ENCODE measurements around the gene PRPH.

The PRPH gene

DNA sequence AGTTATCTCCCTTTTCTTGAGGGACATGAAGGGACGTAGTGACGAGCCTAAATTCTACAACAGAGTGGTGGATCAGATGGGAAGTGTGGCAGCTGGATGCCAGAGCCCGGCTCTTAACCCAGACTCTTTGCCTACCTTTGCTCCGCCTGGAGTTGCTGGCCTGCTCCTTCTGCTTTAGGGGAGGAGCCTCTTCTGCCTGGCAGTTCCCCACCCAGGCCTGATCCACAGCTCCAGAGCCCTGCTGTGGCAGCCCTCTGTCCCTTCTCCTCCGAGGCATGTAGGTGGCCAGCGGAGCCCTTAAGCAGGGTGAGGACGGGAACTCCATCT is 2.3 kb upstream of the PRPH start:
- H3K4me3 ChIP-seq (ENCODE audit: low read depth, low read length) = no peak overlapping the region
- no peak for DNase-seq (ENCODE audit: low read depth)
- TF ChIP-seq, protein P1, sequence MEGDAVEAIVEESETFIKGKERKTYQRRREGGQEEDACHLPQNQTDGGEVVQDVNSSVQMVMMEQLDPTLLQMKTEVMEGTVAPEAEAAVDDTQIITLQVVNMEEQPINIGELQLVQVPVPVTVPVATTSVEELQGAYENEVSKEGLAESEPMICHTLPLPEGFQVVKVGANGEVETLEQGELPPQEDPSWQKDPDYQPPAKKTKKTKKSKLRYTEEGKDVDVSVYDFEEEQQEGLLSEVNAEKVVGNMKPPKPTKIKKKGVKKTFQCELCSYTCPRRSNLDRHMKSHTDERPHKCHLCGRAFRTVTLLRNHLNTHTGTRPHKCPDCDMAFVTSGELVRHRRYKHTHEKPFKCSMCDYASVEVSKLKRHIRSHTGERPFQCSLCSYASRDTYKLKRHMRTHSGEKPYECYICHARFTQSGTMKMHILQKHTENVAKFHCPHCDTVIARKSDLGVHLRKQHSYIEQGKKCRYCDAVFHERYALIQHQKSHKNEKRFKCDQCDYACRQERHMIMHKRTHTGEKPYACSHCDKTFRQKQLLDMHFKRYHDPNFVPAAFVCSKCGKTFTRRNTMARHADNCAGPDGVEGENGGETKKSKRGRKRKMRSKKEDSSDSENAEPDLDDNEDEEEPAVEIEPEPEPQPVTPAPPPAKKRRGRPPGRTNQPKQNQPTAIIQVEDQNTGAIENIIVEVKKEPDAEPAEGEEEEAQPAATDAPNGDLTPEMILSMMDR (IDR thresholded peaks at IDR 0.05; ENCODE audit: low read depth, low read length, missing control alignments) = no peak

DNA sequence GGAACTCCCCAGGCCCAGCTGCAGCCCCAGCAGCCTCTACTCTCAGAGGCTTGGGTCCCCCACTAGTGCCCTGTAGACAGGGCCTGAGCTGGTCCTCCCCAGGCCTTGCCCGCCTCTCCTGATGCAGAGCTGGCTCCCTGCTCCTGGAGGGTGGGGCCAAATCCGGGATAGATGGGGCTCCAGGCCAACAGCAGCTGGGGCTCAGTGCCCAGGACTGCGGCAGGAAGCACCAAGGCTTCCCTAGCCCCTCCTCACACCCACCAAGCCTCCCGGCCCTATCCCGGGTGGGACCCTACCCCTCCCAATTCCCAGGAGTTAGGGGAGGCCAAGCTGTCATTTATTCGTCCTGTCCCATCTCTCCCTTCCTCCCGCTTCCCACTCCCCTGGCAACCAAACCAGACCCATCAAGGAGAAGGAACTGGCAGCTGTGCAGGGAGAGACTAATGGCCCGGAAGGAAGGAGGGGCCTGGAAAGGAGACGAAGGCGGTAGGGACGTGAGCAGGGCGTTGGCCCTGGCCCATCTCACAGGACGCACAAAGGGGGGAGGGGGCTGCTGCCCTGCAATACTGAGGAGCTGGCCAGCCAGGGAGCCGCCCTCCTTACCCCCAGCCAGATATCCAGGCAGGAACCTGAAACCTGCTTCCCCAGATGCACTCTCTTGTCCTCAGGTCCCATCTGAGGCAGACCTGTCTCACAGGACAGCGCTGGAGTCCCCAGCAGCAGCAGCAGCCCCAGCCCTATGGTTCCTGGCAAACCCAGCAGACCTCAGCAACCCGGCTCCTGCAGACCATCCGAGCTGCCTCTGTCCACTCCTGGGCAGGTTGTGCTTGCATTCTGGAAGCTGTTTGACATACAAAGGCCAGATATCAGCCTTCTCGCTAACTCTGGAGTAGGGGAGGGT is 1.6 kb upstream of the PRPH start:
- TF ChIP-seq, protein P1 (IDR thresholded peaks at IDR 0.05; ENCODE audit: low read depth, low read length, missing control alignments) = no peak
- no peak for DNase-seq (ENCODE audit: low read depth)
- H3K4me3 ChIP-seq (ENCODE audit: low read depth, low read length) = no peak overlapping the region

DNA sequence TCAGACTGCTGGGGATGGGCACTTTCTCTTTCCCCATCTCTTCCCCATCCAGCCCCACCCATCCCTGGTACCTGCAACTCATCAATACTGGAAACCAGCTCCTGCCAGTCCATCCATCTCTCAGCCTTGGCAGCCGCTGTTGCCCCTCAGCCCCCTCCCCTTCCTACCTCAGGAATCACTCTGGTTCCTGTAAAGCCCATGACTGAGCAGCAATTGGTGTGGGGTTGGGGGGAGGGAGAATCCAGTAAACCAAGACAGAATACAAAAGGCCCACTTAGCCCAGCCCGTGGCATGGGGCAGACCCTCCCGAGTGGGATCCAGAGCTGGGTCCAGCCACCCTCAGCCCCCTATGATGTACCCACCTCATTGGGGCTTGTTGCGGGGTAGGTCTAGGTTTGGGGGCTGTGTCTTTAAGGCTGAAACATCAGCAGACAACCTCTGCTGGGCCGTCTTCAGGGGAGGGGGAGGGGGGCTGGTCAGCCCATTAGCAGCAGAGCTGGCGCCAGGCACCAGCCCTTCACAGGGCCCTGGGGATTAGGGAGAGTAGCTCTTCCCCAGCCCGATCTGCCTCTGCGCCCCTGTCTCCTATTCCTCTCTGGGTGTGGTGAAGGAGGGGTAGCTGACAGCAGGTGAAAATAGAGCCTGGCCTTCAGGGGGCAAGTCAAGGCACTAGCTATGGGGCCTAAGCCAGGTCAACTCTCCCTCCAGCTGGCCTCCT is 702 bp upstream of the PRPH start:
- H3K4me3 ChIP-seq (ENCODE audit: low read depth, low read length) = no peak overlapping the region
- TF ChIP-seq, protein P1 (IDR thresholded peaks at IDR 0.05; ENCODE audit: low read depth, low read length, missing control alignments) = no peak
- DNase-seq (ENCODE audit: low read depth) = no peak

DNA sequence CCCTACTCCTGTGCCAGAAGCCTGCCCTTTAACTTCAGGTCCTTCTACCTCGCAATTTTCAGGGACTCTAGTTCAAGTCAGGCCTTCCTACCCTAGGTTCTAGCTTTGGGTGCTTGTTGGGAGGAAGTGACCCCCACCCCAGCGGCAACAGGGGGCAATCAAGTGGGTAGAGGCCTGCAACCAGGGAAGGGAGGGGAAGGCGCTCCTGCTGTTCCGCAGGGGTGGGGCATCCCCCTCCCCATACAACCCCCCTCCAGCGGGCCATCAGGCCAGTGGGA is 204 bp upstream of the PRPH start:
- TF ChIP-seq, protein P1 (IDR thresholded peaks at IDR 0.05; ENCODE audit: low read depth, low read length, missing control alignments) = no peak
- DNase-seq (ENCODE audit: low read depth) = no peak
- H3K4me3 ChIP-seq (ENCODE audit: low read depth, low read length) = no peak overlapping the region

DNA sequence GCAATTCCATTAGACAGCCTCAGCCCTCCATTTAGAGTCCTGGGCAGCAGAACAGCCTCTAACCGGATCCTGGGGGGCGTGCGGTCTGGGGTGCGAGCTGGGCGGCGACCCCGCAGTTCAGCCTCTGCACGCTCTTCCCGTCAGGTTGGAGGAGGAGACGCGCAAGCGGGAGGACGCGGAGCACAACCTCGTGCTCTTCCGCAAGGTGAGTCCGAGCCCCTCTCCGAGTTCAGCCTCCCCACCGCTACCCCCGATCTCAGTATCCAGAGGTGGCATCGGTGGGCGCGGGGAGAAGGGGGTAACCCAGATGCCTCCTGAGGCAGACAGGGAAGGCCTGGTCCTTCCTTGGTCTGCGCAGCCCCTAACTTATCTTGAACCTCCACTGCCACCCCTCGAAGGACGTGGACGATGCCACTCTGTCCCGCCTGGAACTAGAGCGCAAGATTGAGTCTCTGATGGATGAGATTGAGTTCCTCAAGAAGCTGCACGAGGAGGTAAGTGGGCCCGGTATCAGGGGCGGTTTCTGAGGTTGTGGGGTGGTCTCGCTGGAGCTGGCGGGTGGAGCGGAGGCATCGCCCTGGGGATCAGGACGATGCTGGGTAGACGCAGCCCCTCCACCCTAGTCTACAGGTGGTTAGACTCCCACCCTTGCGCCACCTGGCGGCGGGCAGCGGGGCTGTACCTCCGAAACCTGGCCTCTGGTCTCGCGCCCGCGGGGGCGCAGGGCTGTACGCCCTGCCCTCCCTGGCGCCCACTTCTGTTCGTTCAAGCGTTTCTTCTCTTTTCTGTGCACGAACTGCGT is 1.3 kb downstream of the PRPH start:
- peak overlapping the region; percentile 34 for H3K4me3 ChIP-seq (ENCODE audit: low read depth, low read length)
- TF ChIP-seq, protein P1 (IDR thresholded peaks at IDR 0.05; ENCODE audit: low read depth, low read length, missing control alignments) = peak; percentile 96
- DNase-seq (ENCODE audit: low read depth) = no peak

DNA sequence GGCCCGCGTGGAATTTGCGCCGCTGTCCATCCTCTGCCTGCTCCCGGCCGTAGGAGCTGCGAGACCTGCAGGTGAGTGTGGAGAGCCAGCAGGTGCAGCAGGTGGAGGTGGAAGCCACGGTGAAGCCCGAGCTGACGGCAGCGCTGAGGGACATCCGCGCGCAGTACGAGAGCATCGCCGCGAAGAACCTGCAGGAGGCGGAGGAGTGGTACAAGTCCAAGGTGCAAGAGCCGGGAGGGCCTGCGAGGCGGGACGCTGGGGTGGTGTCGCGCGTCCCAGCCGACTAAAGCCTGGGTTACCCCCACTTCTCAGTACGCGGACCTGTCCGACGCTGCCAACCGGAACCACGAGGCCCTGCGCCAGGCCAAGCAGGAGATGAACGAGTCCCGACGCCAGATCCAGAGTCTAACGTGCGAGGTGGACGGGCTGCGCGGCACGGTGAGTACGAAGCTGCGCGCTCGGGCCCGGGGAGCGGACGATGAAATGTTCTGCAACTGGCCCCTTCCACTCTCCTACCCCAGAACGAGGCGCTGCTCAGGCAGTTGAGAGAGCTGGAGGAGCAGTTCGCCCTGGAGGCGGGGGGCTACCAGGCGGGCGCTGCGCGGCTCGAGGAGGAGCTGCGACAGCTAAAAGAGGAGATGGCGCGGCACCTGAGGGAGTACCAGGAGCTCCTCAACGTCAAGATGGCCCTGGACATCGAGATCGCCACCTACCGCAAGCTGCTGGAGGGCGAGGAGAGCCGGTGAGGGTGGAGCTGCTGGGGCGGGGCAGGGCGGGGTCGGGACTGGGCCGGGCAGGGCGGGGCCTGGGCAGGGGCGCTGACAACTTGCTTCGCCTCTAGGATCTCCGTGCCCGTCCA is 2.1 kb downstream of the PRPH start:
- no peak for DNase-seq (ENCODE audit: low read depth)
- H3K4me3 ChIP-seq (ENCODE audit: low read depth, low read length) = peak overlapping the region; percentile 34
- TF ChIP-seq, protein P1 (IDR thresholded peaks at IDR 0.05; ENCODE audit: low read depth, low read length, missing control alignments) = no peak

All from GM12864 (cell line).